Suprapubic skin (tissue), 4 donors: Measurements from ENCODE around the gene UBN1. TPM values are rescaled to one million over a fixed set of nuclear protein-coding genes. Genes with fewer than 3 reads are reported as not detected.

Experiments
- DNase-seq, 2 donors: peaks; one replicate each; pipeline ENCODE4 v3.0.0-alpha.2; 2019; ENCODE audit warnings: low spot score in 2 of 2
- H3K27ac ChIP-seq: fragments of 200-600 bp; sonication (generic); one replicate; pipeline ENCODE4 v1.5.1; 2019
- H3K27me3 ChIP-seq: fragments of 200-600 bp; sonication (generic); one replicate; pipeline ENCODE4 v1.5.1; 2019
- H3K36me3 ChIP-seq: fragments of 200-600 bp; sonication (generic); one replicate; pipeline ENCODE4 v1.5.1; 2019
- H3K4me1 ChIP-seq: fragments of 200-600 bp; sonication (generic); one replicate; pipeline ENCODE4 v1.5.1; 2019
- H3K4me3 ChIP-seq: fragments of 200-600 bp; sonication (generic); one replicate; pipeline ENCODE4 v1.5.1; 2019; ENCODE audit warnings: mild to moderate bottlenecking
- H3K9me3 ChIP-seq: fragments of 200-600 bp; sonication (generic); one replicate; pipeline ENCODE4 v1.5.1; 2019
- CTCF ChIP-seq, 2 donors: fragments of 200-600 bp in 1 of 2; fragments of 450-650 bp in 1 of 2; sonication (generic) in 1 of 2; IDR thresholded peaks; one replicate each; pipeline ENCODE4 v1.5.1; 2016 to 2019; ENCODE audit warnings: antibody characterized with exemption in 2 of 2, mild to moderate bottlenecking in 1 of 2, moderate library complexity in 1 of 2
- EP300 ChIP-seq: sonication (generic); formaldehyde crosslinking; IDR thresholded peaks from one replicate; pipeline ENCODE4 v1.6.1; 2017; ENCODE audit warnings: antibody characterized with exemption
- POLR2A ChIP-seq, 2 donors: fragments of 450-650 bp; IDR thresholded peaks; one replicate each; pipeline ENCODE4 v1.6.1; 2017; ENCODE audit warnings: antibody characterized with exemption in 2 of 2, mild to moderate bottlenecking in 2 of 2, moderate library complexity in 2 of 2
- POLR2AphosphoS5 ChIP-seq, 3 donors: sonication (generic); formaldehyde crosslinking; IDR thresholded peaks; one replicate each; pipeline ENCODE4 v1.6.1; 2017; ENCODE audit warnings: antibody characterized with exemption in 3 of 3
- WGBS: methylation state at CpG from one replicate; pipeline ENCODE4 v1.1.5; 2018; 5-methylcytosine and 5-hydroxymethylcytosine counted together
- total RNA-seq, 4 donors: library from RNA; depleted of rRNA; stranded (reverse); fragments of >200 nt; gene quantifications; one replicate each; pipeline ENCODE4 v1.1.0, GENCODE V29; 2016

Gene UBN1
- total RNA-seq, 4 donors from 2014 or later = 25.7 to 43.9 (median 38.6) TPM

GRCh38 chr16:4899474-4899846, 52.2 kb downstream of the UBN1 start:
- Histone ChIP-seq H3K4me1 (no peaks in the 10 kb centered on the region), H3K9me3 (no peaks in the 10 kb centered on the region), H3K27me3 (no peaks in the 10 kb centered on the region), H3K36me3 (peaks cover 96% of the 10 kb centered on the region), H3K27ac (no peak overlapping the region), H3K4me3 (no peak overlapping the region)
- DNase-seq = no peak
- WGBS = 88% methylated on average over 6 of the region's 6 CpGs
- TF ChIP-seq EP300 (no peak), CTCF (IDR thresholded peaks at IDR 0.05) (no peak), POLR2A (IDR thresholded peaks at IDR 0.05) (no peak), POLR2AphosphoS5 (IDR thresholded peaks at IDR 0.05) (no peak)

- DNase-seq = no peak
- Histone ChIP-seq H3K9me3 (no peaks in the 10 kb centered on the region), H3K27me3 (no peaks in the 10 kb centered on the region), H3K36me3 (peaks cover 95% of the 10 kb centered on the region), H3K4me3 (no peak overlapping the region), H3K4me1 (no peaks in the 10 kb centered on the region), H3K27ac (no peak overlapping the region)
- 52% methylated on average over 8 of the region's 8 CpGs for WGBS
- TF ChIP-seq CTCF (IDR thresholded peaks at IDR 0.05) (no peak), POLR2AphosphoS5 (IDR thresholded peaks at IDR 0.05) (no peak), POLR2A (IDR thresholded peaks at IDR 0.05) (no peak), EP300 (no peak)
Measured at GRCh38 chr16:4900036-4900435, 52.8 kb downstream of the UBN1 start.

DNA sequence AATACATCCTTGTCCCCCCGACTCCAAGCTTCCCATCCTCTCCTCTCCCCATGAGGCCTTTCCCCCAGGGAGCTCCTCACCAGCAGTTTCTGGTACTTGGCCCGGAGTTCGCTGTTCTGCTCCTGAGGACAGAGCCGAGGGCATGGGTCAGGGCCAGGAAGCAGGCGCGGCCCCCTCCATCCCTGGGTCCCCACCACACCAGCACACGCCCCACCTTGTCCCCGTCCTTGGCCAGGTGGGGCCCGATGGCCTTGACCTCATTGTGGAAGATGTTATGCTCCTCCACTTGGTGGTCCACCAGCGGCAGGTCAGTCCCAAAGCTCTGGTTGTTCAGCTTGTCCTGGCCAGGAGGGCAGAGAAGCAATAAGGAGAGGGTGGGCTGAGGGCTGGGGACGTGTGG, 53.5 kb downstream of the UBN1 start:
- TF ChIP-seq EP300 (no peak), CTCF (IDR thresholded peaks at IDR 0.05) (no peak), POLR2A (IDR thresholded peaks at IDR 0.05) (no peak), POLR2AphosphoS5 (IDR thresholded peaks at IDR 0.05) (no peak)
- no peak for DNase-seq
- Histone ChIP-seq H3K27me3 (no peaks in the 10 kb centered on the region), H3K4me3 (no peak overlapping the region), H3K9me3 (no peaks in the 10 kb centered on the region), H3K36me3 (peaks cover 88% of the 10 kb centered on the region), H3K4me1 (no peaks in the 10 kb centered on the region), H3K27ac (no peak overlapping the region)
- WGBS = 87% methylated on average over 9 of the region's 11 CpGs

DNA sequence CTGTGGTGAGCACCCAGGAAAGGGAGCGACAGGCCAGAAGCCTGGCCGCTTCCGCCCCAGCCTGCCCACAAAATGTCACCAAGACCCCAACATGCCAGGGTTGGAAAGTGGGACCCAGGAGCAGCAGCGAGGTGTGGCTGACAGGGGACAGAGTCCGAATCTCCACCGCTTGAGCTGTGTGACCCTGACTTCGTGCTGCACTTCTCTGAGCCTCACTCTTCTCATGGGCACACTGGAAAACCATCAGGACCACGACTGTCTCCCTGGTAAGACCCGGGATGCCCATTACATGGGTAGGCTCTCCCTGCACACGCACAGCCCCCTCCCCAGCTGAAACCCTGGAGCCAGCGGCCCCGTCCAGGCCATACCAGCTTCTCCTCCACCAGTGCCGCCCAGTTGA, 54.8 kb downstream of the UBN1 start:
- H3K4me1 ChIP-seq = no peaks in the 10 kb centered on the region
- no peak overlapping the region for H3K4me3 ChIP-seq
- peaks cover 76% of the 10 kb centered on the region for H3K36me3 ChIP-seq
- H3K27ac ChIP-seq = no peak overlapping the region
- H3K9me3 ChIP-seq = no peaks in the 10 kb centered on the region
- TF ChIP-seq POLR2AphosphoS5 (IDR thresholded peaks at IDR 0.05) (no peak), POLR2A (IDR thresholded peaks at IDR 0.05) (no peak), CTCF (IDR thresholded peaks at IDR 0.05) (no peak), EP300 (no peak)
- H3K27me3 ChIP-seq = no peaks in the 10 kb centered on the region
- no peak for DNase-seq
- WGBS = 84% methylated on average over 8 of the region's 13 CpGs

DNA sequence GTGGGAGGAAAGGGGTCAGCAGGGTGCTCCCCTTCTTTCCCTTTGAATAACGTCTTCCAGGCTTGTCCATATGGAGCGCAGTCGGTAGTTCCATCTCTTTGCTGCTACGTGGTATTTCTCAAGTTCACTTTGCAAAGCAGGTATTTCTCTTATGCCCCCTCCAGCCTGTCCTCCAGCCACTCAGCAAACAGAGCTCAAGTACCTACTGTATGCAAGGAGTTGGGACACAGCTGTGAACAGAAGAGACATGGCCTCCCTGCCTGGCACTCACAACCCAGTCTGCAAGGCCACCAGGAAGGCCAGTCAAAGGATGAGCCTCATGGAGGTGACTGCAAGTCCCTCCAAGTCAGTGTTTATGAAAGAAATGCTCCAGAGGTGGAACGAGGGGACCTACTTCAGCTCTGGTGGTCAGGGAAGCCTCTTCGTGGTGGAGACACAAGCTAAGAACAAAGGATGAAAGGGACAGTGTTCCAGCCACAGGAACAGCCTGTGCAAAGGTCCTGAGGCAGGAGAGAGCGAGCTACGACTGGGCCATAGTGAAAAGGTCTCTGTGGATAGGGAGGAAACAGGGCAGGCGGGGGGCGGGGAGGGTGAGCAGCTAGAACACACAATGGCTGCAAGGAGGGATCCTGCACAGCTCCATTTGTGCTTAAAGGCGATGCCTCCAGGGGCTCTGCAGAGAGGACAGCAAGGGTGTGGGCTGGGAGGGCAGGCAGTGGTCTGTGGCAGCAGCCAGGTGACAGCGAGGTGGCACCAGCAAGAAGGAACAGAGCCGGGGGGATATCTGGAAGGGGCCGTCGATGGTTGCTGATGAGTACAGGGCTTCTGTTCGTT, 57.0 kb downstream of the UBN1 start:
- DNase-seq = no peak
- H3K4me3 ChIP-seq = no peak overlapping the region
- H3K36me3 ChIP-seq = peaks cover 63% of the 10 kb centered on the region
- no peak overlapping the region for H3K27ac ChIP-seq
- no peaks in the 10 kb centered on the region for H3K27me3 ChIP-seq
- no peaks in the 10 kb centered on the region for H3K4me1 ChIP-seq
- H3K9me3 ChIP-seq = no peaks in the 10 kb centered on the region
- WGBS = 81% methylated on average over 16 of the region's 16 CpGs
- no peak for TF ChIP-seq EP300
- TF ChIP-seq CTCF (IDR thresholded peaks at IDR 0.05) = no peak
- no peak for TF ChIP-seq POLR2AphosphoS5 (IDR thresholded peaks at IDR 0.05)
- no peak for TF ChIP-seq POLR2A (IDR thresholded peaks at IDR 0.05)
